HK-2 (cell line): ENCODE data around the gene BRD4.

Experiments
- DNase-seq: peaks from one replicate; pipeline ENCODE4 v3.0.0-alpha.2; 2018; ENCODE audit not compliant: unreplicated experiment

The BRD4 gene

GRCh38 chr19:15313649-15314279 lies 18.6 kb downstream of the BRD4 start:
- DNase-seq: no peak

GRCh38 chr19:15307169-15307568 lies 25.2 kb downstream of the BRD4 start:
- no peak for DNase-seq

- no peak for DNase-seq
Measured at GRCh38 chr19:15305582-15306334, 26.6 kb downstream of the BRD4 start.

GRCh38 chr19:15304140-15304705 lies 28.1 kb downstream of the BRD4 start:
- DNase-seq: no peak

GRCh38 chr19:15303105-15303780 lies 29.1 kb downstream of the BRD4 start:
- DNase-seq: no peak

GRCh38 chr19:15300533-15301197 lies 31.7 kb downstream of the BRD4 start:
- DNase-seq: no peak

- no peak for DNase-seq
Measured at GRCh38 chr19:15299568-15300409, 32.5 kb downstream of the BRD4 start.

- no peak for DNase-seq
Measured at GRCh38 chr19:15298847-15299567, 33.3 kb downstream of the BRD4 start.

- DNase-seq: no peak
Measured at GRCh38 chr19:15297416-15298224, 34.7 kb downstream of the BRD4 start.

- no peak for DNase-seq
Measured at GRCh38 chr19:15296841-15297415, 35.4 kb downstream of the BRD4 start.

GRCh38 chr19:15296353-15296752 lies 36.0 kb downstream of the BRD4 start:
- no peak for DNase-seq

- no peak for DNase-seq
Measured at GRCh38 chr19:15294561-15294990, 37.8 kb downstream of the BRD4 start.

- no peak for DNase-seq
Measured at GRCh38 chr19:15293781-15294491, 38.4 kb downstream of the BRD4 start.

GRCh38 chr19:15292847-15293582 lies 39.3 kb downstream of the BRD4 start:
- DNase-seq: no peak

GRCh38 chr19:15292140-15292539 lies 40.2 kb downstream of the BRD4 start:
- DNase-seq: no peak

- DNase-seq: no peak
Measured at GRCh38 chr19:15291548-15292021, 40.8 kb downstream of the BRD4 start.

- DNase-seq: no peak
Measured at GRCh38 chr19:15291089-15291488, 41.2 kb downstream of the BRD4 start.

- no peak for DNase-seq
Measured at GRCh38 chr19:15290166-15290565, 42.2 kb downstream of the BRD4 start.
